Esophagus muscularis mucosa (tissue), 4 donors: ENCODE data around the gene PDK4. TPM values are rescaled to one million over a fixed set of nuclear protein-coding genes. Genes with fewer than 3 reads are reported as not detected.
"Not testable (repeated sequence)": the region's sequence is repeated elsewhere in the genome, so short reads cannot be mapped to it uniquely, and the experiment has no call there.

Experiments
- DNase-seq: peaks from one replicate; pipeline ENCODE4 v3.0.0-alpha.2; 2017; ENCODE audit errors: extremely low spot score
- H3K27ac ChIP-seq, 4 donors: fragments of 200-600 bp; sonication (generic); replicated peaks in 1 of 4; 1 replicate in 3 of 4; 2 replicates in 1 of 4; pipeline ENCODE4 v1.5.1; 2016 to 2019; ENCODE audit warnings: mild to moderate bottlenecking in 1 of 4
- H3K27me3 ChIP-seq, 4 donors: fragments of 200-600 bp; sonication (generic); one replicate each; pipeline versions ENCODE4 v1.5.1 to v1.6.0; 2016 to 2019
- H3K36me3 ChIP-seq, 4 donors: fragments of 200-600 bp; sonication (generic); one replicate each; pipeline ENCODE4 v1.5.1; 2016 to 2019
- H3K4me1 ChIP-seq, 4 donors: fragments of 200-600 bp; sonication (generic); one replicate each; pipeline ENCODE4 v1.5.1; 2016 to 2019
- H3K4me3 ChIP-seq, 4 donors: fragments of 200-600 bp; sonication (generic); 1 replicate in 2 of 4; 2 replicates in 2 of 4; pipeline ENCODE4 v1.5.1; 2016 to 2019; ENCODE audit warnings: mild to moderate bottlenecking in 4 of 4, moderate library complexity in 1 of 4
- H3K9me3 ChIP-seq, 4 donors: fragments of 200-600 bp; sonication (generic); 1 replicate in 3 of 4; 2 replicates in 1 of 4; pipeline ENCODE4 v1.5.1; 2016 to 2019
- CTCF ChIP-seq, 3 experiments: fragments of 200-600 bp in 2 of 3; fragments of 450-650 bp in 1 of 3; sonication (generic) in 2 of 3; IDR thresholded peaks; one replicate each; pipeline ENCODE4 v1.5.1; 2017 to 2019; ENCODE audit warnings: antibody characterized with exemption in 3 of 3, mild to moderate bottlenecking in 2 of 3, moderate library complexity in 1 of 3
- EP300 ChIP-seq: sonication (generic); formaldehyde crosslinking; IDR thresholded peaks from one replicate; pipeline ENCODE4 v1.6.1; 2017; ENCODE audit warnings: antibody characterized with exemption
- POLR2A ChIP-seq: fragments of 450-650 bp; IDR thresholded peaks from one replicate; pipeline ENCODE4 v1.6.1; 2017; ENCODE audit warnings: antibody characterized with exemption, moderate library complexity, mild to moderate bottlenecking, low read depth
- POLR2AphosphoS5 ChIP-seq, 2 donors: sonication (generic); formaldehyde crosslinking; IDR thresholded peaks; one replicate each; pipeline ENCODE4 v1.6.1; 2017; ENCODE audit warnings: antibody characterized with exemption in 2 of 2
- WGBS: methylation state at CpG from one replicate; pipeline ENCODE4 v1.1.5; 2018; 5-methylcytosine and 5-hydroxymethylcytosine counted together
- intact Hi-C: fragments of 100-400 bp; cut with DNase I; formaldehyde crosslinking; loops from one replicate; pipeline ENCODE4 v1.15.1; 2023
- total RNA-seq, 4 donors: library from RNA; depleted of rRNA; stranded (reverse); fragments of >200 nt; gene quantifications; one replicate each; pipeline versions ENCODE4 v1.1.0 to v1.2.1, GENCODE V29; 2016

Gene PDK4
- total RNA-seq, 4 donors from 2014 or later, result 165 to 1,138 (median 371) TPM

GRCh38 chr7:95608359-95609173 lies 12.2 kb upstream of the PDK4 start:
- peak overlapping the region; percentile 3 to 41 (median 26) for H3K4me3 ChIP-seq
- WGBS, result 3% methylated on average over 10 of the region's 10 CpGs
- peak; percentile 98 for DNase-seq
- TF ChIP-seq CTCF (IDR thresholded peaks at IDR 0.05) (peak in 1 of 3 experiments; percentile 5), POLR2AphosphoS5 (IDR thresholded peaks at IDR 0.05) (peak; percentile 96 to 99), EP300 (peak; percentile 94), POLR2A (peak; percentile 35)
- no peaks in the 10 kb centered on the region for H3K36me3 ChIP-seq
- no peaks in the 10 kb centered on the region for H3K9me3 ChIP-seq
- H3K27me3 ChIP-seq, result no peaks in the 10 kb centered on the region
- intact Hi-C loops, result no loop called here
- peak overlapping the region; percentile 77 to 92 (median 90) for H3K27ac ChIP-seq
- H3K4me1 ChIP-seq, result peaks cover 48 to 71% (median 60%) of the 10 kb centered on the region in 4 donors

- 68% methylated on average over 3 of the region's 3 CpGs for WGBS
- intact Hi-C loops, result no loop called here
- H3K4me1 ChIP-seq, result peaks cover 48 to 78% (median 62%) of the 10 kb centered on the region in 4 donors
These were observed 11.2 kb upstream of the PDK4 start for GRCh38 chr7:95607561-95607960.

GRCh38 chr7:95605275-95605674 lies 9.0 kb upstream of the PDK4 start:
- Histone ChIP-seq H3K27ac (peak overlapping the region in 2 of 4 donors; percentile 37 to 91), H3K27me3 (no peaks in the 10 kb centered on the region), H3K4me1 (peaks cover 39 to 64% (median 50%) of the 10 kb centered on the region in 4 donors), H3K9me3 (no peaks in the 10 kb centered on the region), H3K36me3 (no peaks in the 10 kb centered on the region), H3K4me3 (no peak overlapping the region)
- DNase-seq, result no peak
- intact Hi-C loops, result no loop called here
- WGBS, result 100% methylated on average over 3 of the region's 21 CpGs
- no peak for TF ChIP-seq EP300
- no peak for TF ChIP-seq POLR2A
- no peak for TF ChIP-seq POLR2AphosphoS5 (IDR thresholded peaks at IDR 0.05)
- no peak for TF ChIP-seq CTCF (IDR thresholded peaks at IDR 0.05)

More at GRCh38 chr7:95607561-95607960, 11.2 kb upstream of the PDK4 start:
- Histone ChIP-seq H3K27ac (peak overlapping the region; percentile 77 to 92 (median 90)), H3K27me3 (no peaks in the 10 kb centered on the region), H3K4me3 (peak overlapping the region in 1 of 4 donors; percentile 3), H3K36me3 (no peaks in the 10 kb centered on the region), H3K9me3 (no peaks in the 10 kb centered on the region)
- TF ChIP-seq CTCF (IDR thresholded peaks at IDR 0.05), result no peak
- TF ChIP-seq EP300, result no peak
- TF ChIP-seq POLR2A, result no peak
- TF ChIP-seq POLR2AphosphoS5 (IDR thresholded peaks at IDR 0.05), result peak in 1 of 2 donors; percentile 31
- DNase-seq, result no peak

GRCh38 chr7:95604811-95605210 lies 8.5 kb upstream of the PDK4 start:
- H3K9me3 ChIP-seq, intact Hi-C loops, H3K4me3 ChIP-seq, H3K36me3 ChIP-seq, H3K27me3 ChIP-seq, DNase-seq: not testable (repeated sequence)
- Histone ChIP-seq H3K27ac (peak overlapping the region in 2 of 4 donors; percentile 37 to 91), H3K4me1 (peaks cover 34 to 60% (median 47%) of the 10 kb centered on the region in 4 donors)
- WGBS, result 75% methylated on average over 3 of the region's 3 CpGs

GRCh38 chr7:95604397-95604796 lies 8.1 kb upstream of the PDK4 start:
- DNase-seq, intact Hi-C loops, H3K27me3 ChIP-seq, H3K36me3 ChIP-seq, H3K4me3 ChIP-seq, H3K9me3 ChIP-seq: not testable (repeated sequence)
- peaks cover 31 to 58% (median 46%) of the 10 kb centered on the region in 4 donors for H3K4me1 ChIP-seq
- 90% methylated on average over 2 of the region's 2 CpGs for WGBS
- H3K27ac ChIP-seq, result peak overlapping the region in 1 of 4 donors; percentile 37
